K562 (cell line): ENCODE measurements around the gene PINK1. TPM values are rescaled to one million over a fixed set of nuclear protein-coding genes. Genes with fewer than 3 reads are reported as not detected.

Experiments used
- CREM ChIP-seq: IDR thresholded peaks from 2 replicates; pipeline ENCODE4 v1.6.1; 2014; ENCODE audit warnings: antibody characterized with exemption, low read depth
- EP300 ChIP-seq: IDR thresholded peaks from 2 replicates; pipeline ENCODE4 v1.6.1; 2012; ENCODE audit warnings: low read length, improper control_type of control experiment
- GABPB1 ChIP-seq: sonication (generic); formaldehyde crosslinking; IDR thresholded peaks from 2 replicates; pipeline ENCODE4 v1.8.0; 2022; ENCODE audit warnings: mild to moderate bottlenecking, missing genetic modification reagents
- HDAC2 ChIP-seq: fragments of 450-650 bp; IDR thresholded peaks from 2 replicates; pipeline ENCODE4 v1.6.1; 2016; ENCODE audit warnings: mild to moderate bottlenecking
- KDM5B ChIP-seq: fragments of 200-600 bp; sonication (generic); IDR thresholded peaks from 2 replicates; pipeline ENCODE4 v1.6.1; 2012; ENCODE audit warnings: low read depth, mild to moderate bottlenecking, moderate library complexity, low read length, control low read depth, inconsistent platforms; ENCODE audit not compliant: insufficient replicate concordance
- KLF6 ChIP-seq: fragments of 250-450 bp; sonication (Bioruptor Pico); IDR thresholded peaks from 2 replicates; pipeline ENCODE4 v1.4.0; 2020; ENCODE audit warnings: mild to moderate bottlenecking, moderate library complexity, borderline replicate concordance
- NBN ChIP-seq: fragments of 450-650 bp; IDR thresholded peaks from 2 replicates; pipeline ENCODE4 v1.6.1; 2016; ENCODE audit warnings: low read depth, mild to moderate bottlenecking
- NCOA2 ChIP-seq, 2 experiments: fragments of 450-650 bp; IDR thresholded peaks; 2 replicates each; pipeline ENCODE4 v1.6.1; 2018; ENCODE audit warnings: mild to moderate bottlenecking in 2 of 2, moderate library complexity in 1 of 2; ENCODE audit not compliant: partially characterized antibody in 2 of 2
- NFATC3 ChIP-seq: fragments of 450-650 bp; IDR thresholded peaks from 2 replicates; pipeline ENCODE4 v1.6.1; 2017; ENCODE audit warnings: mild to moderate bottlenecking
- PPARD ChIP-seq: fragments of 250-450 bp; sonication (Bioruptor Pico); IDR thresholded peaks from 2 replicates; pipeline ENCODE4 v1.8.0; 2022; ENCODE audit warnings: inconsistent platforms, mild to moderate bottlenecking, moderate library complexity
- SREBF2 ChIP-seq: sonication (generic); formaldehyde crosslinking; IDR thresholded peaks from 2 replicates; pipeline ENCODE4 v1.4.0; 2020; ENCODE audit warnings: mild to moderate bottlenecking, missing genetic modification reagents
- STAT6 ChIP-seq: sonication (generic); formaldehyde crosslinking; IDR thresholded peaks from 2 replicates; pipeline ENCODE4 v1.8.1; 2023; ENCODE audit warnings: mild to moderate bottlenecking, missing genetic modification reagents
- TAF1 ChIP-seq: IDR thresholded peaks from 2 replicates; pipeline ENCODE4 v1.6.1; 2011; ENCODE audit warnings: mild to moderate bottlenecking, low read length, moderate library complexity; ENCODE audit not compliant: insufficient read depth, control insufficient read depth, severe bottlenecking; ENCODE audit errors: extremely low read depth
- TCF7L2 ChIP-seq: fragments of 150-350 bp; IDR thresholded peaks from 2 replicates; pipeline ENCODE4 v1.6.1; 2016; ENCODE audit warnings: low read depth, mild to moderate bottlenecking, low read length, moderate library complexity
- USF1 ChIP-seq: sonication (generic); formaldehyde crosslinking; IDR thresholded peaks from 2 replicates; pipeline ENCODE4 v1.9.0; 2022; ENCODE audit warnings: mild to moderate bottlenecking, missing genetic modification reagents
- ZBTB5 ChIP-seq: fragments of 450-650 bp; IDR thresholded peaks from 2 replicates; pipeline ENCODE4 v1.6.1; 2017; ENCODE audit warnings: antibody characterized with exemption
- ZFP36 ChIP-seq: fragments of 150-350 bp; IDR thresholded peaks from 2 replicates; pipeline ENCODE4 v1.6.1; 2018; ENCODE audit warnings: low read length, low read depth; ENCODE audit not compliant: partially characterized antibody
- ZNF263 ChIP-seq: sonication (generic); formaldehyde crosslinking; IDR thresholded peaks from 2 replicates; pipeline ENCODE4 v1.8.0; 2022; ENCODE audit warnings: mild to moderate bottlenecking, missing genetic modification reagents, borderline replicate concordance
- ZNF395 ChIP-seq: fragments of 200-800 bp; sonication (Bioruptor generic); IDR thresholded peaks from 2 replicates; pipeline ENCODE4 v1.6.1; 2017; ENCODE audit warnings: missing genetic modification characterization, missing compliant biosample characterization
- ZNF57 ChIP-seq: fragments of 450-650 bp; formaldehyde crosslinking; IDR thresholded peaks from 2 replicates; pipeline ENCODE4 v1.4.0; 2020; ENCODE audit warnings: mild to moderate bottlenecking, moderate library complexity
- ZNF77 ChIP-seq: fragments of 250-450 bp; sonication (Bioruptor Pico); IDR thresholded peaks from 2 replicates; pipeline ENCODE4 v1.5.0; 2020
- polyA plus RNA-seq, 8 experiments: library from polyadenylated mRNA; depleted of rRNA in 4 of 8; stranded (reverse) in 5 of 8; unstranded in 3 of 8; fragments of >200 nt; fragmentation: Nextera tagmentation in 2 of 8; fragmentation: Illumina TruSeq in 1 of 8; extraction: Ambion mirVana in 2 of 8; extraction: Trizol in 1 of 8; gene quantifications; 2 replicates each; pipeline versions ENCODE4 v1.2.1 to v1.2.3, GENCODE V29; 2011 to 2014; ENCODE audit warnings: inconsistent platforms in 1 of 8, missing spikeins in 1 of 8
- total RNA-seq, 7 experiments: library from RNA; depleted of rRNA in 6 of 7; stranded (reverse); fragments of >200 nt in 6 of 7; fragmentation: Illumina TruSeq in 2 of 7; extraction: Trizol in 2 of 7; gene quantifications; 2 replicates each; pipeline versions ENCODE4 v1.2.1 to v1.2.3, GENCODE V29; 2011 to 2021; ENCODE audit warnings: low replicate concordance in 1 of 7

The PINK1 gene
- total and polyA plus RNA-seq, 9 of the 15 experiments (the other 6 are each of a cell fraction or from before 2014, with no cell fraction given) = 1.5 to 11.3 (median 6.8) TPM

GRCh38 chr1:20661207-20662109 lies 28.2 kb downstream of the PINK1 start, which contains the start of gene DDOST (continued):
- TF ChIP-seq USF1 (CRISPR knock-in tag) (peak; percentile 69), EP300 (peak; percentile 46), TAF1 (peak; percentile 74), ZNF263 (peak; percentile 96), KLF6 (no peak), GABPB1 (CRISPR knock-in tag) (peak; percentile 99), STAT6 (CRISPR knock-in tag) (no peak; the same call in 1 of the 2 replicates), ZNF395 (CRISPR knock-in tag) (peak; percentile 66; the same call in 1 of the 2 replicates), NCOA2 (IDR thresholded peaks at IDR 0.05; ENCODE audit: partially characterized antibody in 2 of 2) (no peak), ZBTB5 (no peak), HDAC2 (0 out of 2 replicates have a peak, but pooled peaks have one; percentile 39), ZNF77 (CRISPR knock-in tag) (no peak), TCF7L2 (no peak), NBN (peak; percentile 19; the same call in 1 of the 2 replicates), SREBF2 (CRISPR knock-in tag) (peak; percentile 24; the same call in 1 of the 2 replicates), ZFP36 (no peak), PPARD (no peak), ZNF57 (CRISPR knock-in tag) (peak; percentile 42; the same call in 1 of the 2 replicates), NFATC3 (no peak), KDM5B (peak; percentile 60), CREM (peak; percentile 82)
